ENCODE data around the gene SLC6A13.

SLC6A13 gene

GRCh38 chr12:293199-293598 lies 30.6 kb upstream of the SLC6A13 start:
- TF ChIP-seq CTCF (IDR thresholded peaks at IDR 0.05; ENCODE audit: low read depth, low read length) = no peak
- DNase-seq (ENCODE audit: low read depth in 2 of 2) = no peak
- no peak overlapping the region for H3K4me3 ChIP-seq (replicated peaks in 1 of 2; ENCODE audit: low read depth in 2 of 2, low read length in 2 of 2)

GRCh38 chr12:292186-292585 lies 29.6 kb upstream of the SLC6A13 start:
- H3K4me3 ChIP-seq (replicated peaks in 1 of 2; ENCODE audit: low read depth in 2 of 2, low read length in 2 of 2) = no peak overlapping the region
- no peak for TF ChIP-seq CTCF (IDR thresholded peaks at IDR 0.05; ENCODE audit: low read depth, low read length)
- DNase-seq (ENCODE audit: low read depth in 2 of 2) = peak in 1 of 2 donors; percentile 50

- no peak for TF ChIP-seq CTCF (IDR thresholded peaks at IDR 0.05; ENCODE audit: low read depth, low read length)
- no peak overlapping the region for H3K4me3 ChIP-seq (replicated peaks in 1 of 2; ENCODE audit: low read depth in 2 of 2, low read length in 2 of 2)
- no peak for DNase-seq (ENCODE audit: low read depth in 2 of 2)
Measured at GRCh38 chr12:291153-291723, 28.6 kb upstream of the SLC6A13 start.

- no peak overlapping the region for H3K4me3 ChIP-seq (replicated peaks in 1 of 2; ENCODE audit: low read depth in 2 of 2, low read length in 2 of 2)
- DNase-seq (ENCODE audit: low read depth in 2 of 2) = peak; percentile 57 to 86
- TF ChIP-seq CTCF (IDR thresholded peaks at IDR 0.05; ENCODE audit: low read depth, low read length) = no peak
Measured at GRCh38 chr12:288687-289086, 26.1 kb upstream of the SLC6A13 start.

- H3K4me3 ChIP-seq (replicated peaks in 1 of 2; ENCODE audit: low read depth in 2 of 2, low read length in 2 of 2) = no peak overlapping the region
- TF ChIP-seq CTCF (IDR thresholded peaks at IDR 0.05; ENCODE audit: low read depth, low read length) = no peak
- no peak for DNase-seq (ENCODE audit: low read depth in 2 of 2)
Measured at GRCh38 chr12:286531-287300, 24.1 kb upstream of the SLC6A13 start.

- TF ChIP-seq CTCF (IDR thresholded peaks at IDR 0.05; ENCODE audit: low read depth, low read length) = no peak
- no peak for DNase-seq (ENCODE audit: low read depth in 2 of 2)
- no peak overlapping the region for H3K4me3 ChIP-seq (replicated peaks in 1 of 2; ENCODE audit: low read depth in 2 of 2, low read length in 2 of 2)
Measured at GRCh38 chr12:278046-278445, 15.4 kb upstream of the SLC6A13 start.

Measured in cardiac fibroblast (primary cell).